ENCODE measurements around the gene ADH4. TPM values are rescaled to one million over a fixed set of nuclear protein-coding genes. Genes with fewer than 3 reads are reported as not detected.

Gene ADH4
- total and polyA plus RNA-seq, 9 of the 15 experiments (the other 6 are each of a cell fraction or from before 2014, with no cell fraction given): not detected

Other genes starting within 250 kb of the ADH4 start
- gene EIF4E, start 215.2 kb downstream of the ADH4 start, total RNA-seq (2014; rRNA removed): 149 and 178 TPM in 2 replicates
- 305 and 329 TPM in 2 replicates for gene EIF4E, start 215.2 kb downstream of the ADH4 start, total RNA-seq (2014; rRNA removed; fragmentation: Illumina TruSeq; extraction: Trizol)
- 334 and 370 TPM in 2 replicates for gene EIF4E, start 215.2 kb downstream of the ADH4 start, total RNA-seq (2015; rRNA removed; fragmentation: Illumina TruSeq; extraction: Trizol)
- gene EIF4E, start 215.2 kb downstream of the ADH4 start, total RNA-seq (2021): 165 and 167 TPM in 2 replicates
- 108 and 179 TPM in 2 replicates for gene EIF4E, start 215.2 kb downstream of the ADH4 start, polyA plus RNA-seq (2011; rRNA removed)
- 177 and 187 TPM in 2 replicates for gene EIF4E, start 215.2 kb downstream of the ADH4 start, polyA plus RNA-seq (2014; fragmentation: Illumina TruSeq; extraction: Trizol)
- gene EIF4E, start 215.2 kb downstream of the ADH4 start, polyA plus RNA-seq (2014; fragmentation: Nextera tagmentation; extraction: Ambion mirVana): 100 to 1,000 TPM; 349 to 489 TPM
- gene EIF4E, start 215.2 kb downstream of the ADH4 start, polyA plus RNA-seq (2014; rRNA removed): 125 and 164 TPM in 2 replicates
- 46.5 and 57.8 TPM in 2 replicates for gene METAP1, start 148.6 kb downstream of the ADH4 start, total RNA-seq (2014; rRNA removed)
- 63.9 and 76.3 TPM in 2 replicates for gene METAP1, start 148.6 kb downstream of the ADH4 start, total RNA-seq (2014; rRNA removed; fragmentation: Illumina TruSeq; extraction: Trizol)
- 56.6 and 59.5 TPM in 2 replicates for gene METAP1, start 148.6 kb downstream of the ADH4 start, total RNA-seq (2015; rRNA removed; fragmentation: Illumina TruSeq; extraction: Trizol)
- gene METAP1, start 148.6 kb downstream of the ADH4 start, total RNA-seq (2021): 50.3 and 62.5 TPM in 2 replicates
- gene METAP1, start 148.6 kb downstream of the ADH4 start, polyA plus RNA-seq (2011; rRNA removed): 62.0 and 77.6 TPM in 2 replicates
- 66.8 and 77.2 TPM in 2 replicates for gene METAP1, start 148.6 kb downstream of the ADH4 start, polyA plus RNA-seq (2014; fragmentation: Illumina TruSeq; extraction: Trizol)
- 10 to 100 TPM; 31.4 to 48.0 TPM for gene METAP1, start 148.6 kb downstream of the ADH4 start, polyA plus RNA-seq (2014; fragmentation: Nextera tagmentation; extraction: Ambion mirVana)
- 54.1 and 57.1 TPM in 2 replicates for gene METAP1, start 148.6 kb downstream of the ADH4 start, polyA plus RNA-seq (2014; rRNA removed)
- gene ADH5, start 55.5 kb downstream of the ADH4 start, total RNA-seq (2014; rRNA removed): 115 and 127 TPM in 2 replicates
- 225 and 246 TPM in 2 replicates for gene ADH5, start 55.5 kb downstream of the ADH4 start, total RNA-seq (2014; rRNA removed; fragmentation: Illumina TruSeq; extraction: Trizol)
- 167 and 169 TPM in 2 replicates for gene ADH5, start 55.5 kb downstream of the ADH4 start, total RNA-seq (2015; rRNA removed; fragmentation: Illumina TruSeq; extraction: Trizol)
- gene ADH5, start 55.5 kb downstream of the ADH4 start, total RNA-seq (2021): 200 and 205 TPM in 2 replicates
- 259 and 310 TPM in 2 replicates for gene ADH5, start 55.5 kb downstream of the ADH4 start, polyA plus RNA-seq (2011; rRNA removed)
- 163 and 179 TPM in 2 replicates for gene ADH5, start 55.5 kb downstream of the ADH4 start, polyA plus RNA-seq (2014; fragmentation: Illumina TruSeq; extraction: Trizol)
- 100 to 1,000 TPM; 227 to 295 TPM for gene ADH5, start 55.5 kb downstream of the ADH4 start, polyA plus RNA-seq (2014; fragmentation: Nextera tagmentation; extraction: Ambion mirVana)
- gene ADH5, start 55.5 kb downstream of the ADH4 start, polyA plus RNA-seq (2014; rRNA removed): 192 and 195 TPM in 2 replicates
- gene ADH6, start 74.9 kb upstream of the ADH4 start, total RNA-seq (2014; rRNA removed): not detected in 2 replicates
- gene ADH6, start 74.9 kb upstream of the ADH4 start, total RNA-seq (2014; rRNA removed; fragmentation: Illumina TruSeq; extraction: Trizol): not detected in 2 replicates
- gene ADH6, start 74.9 kb upstream of the ADH4 start, total RNA-seq (2015; rRNA removed; fragmentation: Illumina TruSeq; extraction: Trizol): not detected in 2 replicates
- gene ADH6, start 74.9 kb upstream of the ADH4 start, total RNA-seq (2021): not detected in 2 replicates
- not detected in 2 replicates for gene ADH6, start 74.9 kb upstream of the ADH4 start, polyA plus RNA-seq (2011; rRNA removed)
- not detected in 2 replicates for gene ADH6, start 74.9 kb upstream of the ADH4 start, polyA plus RNA-seq (2014; fragmentation: Illumina TruSeq; extraction: Trizol)
- gene ADH6, start 74.9 kb upstream of the ADH4 start, polyA plus RNA-seq (2014; fragmentation: Nextera tagmentation; extraction: Ambion mirVana): under 1 TPM in 1 of 2 experiments, not detected in 1; 0.13 TPM
- not detected in 2 replicates for gene ADH6, start 74.9 kb upstream of the ADH4 start, polyA plus RNA-seq (2014; rRNA removed)
- gene ADH1A, start 146.7 kb upstream of the ADH4 start, total RNA-seq (2014; rRNA removed): not detected in 2 replicates
- not detected in 2 replicates for gene ADH1A, start 146.7 kb upstream of the ADH4 start, total RNA-seq (2014; rRNA removed; fragmentation: Illumina TruSeq; extraction: Trizol)
- gene ADH1A, start 146.7 kb upstream of the ADH4 start, total RNA-seq (2015; rRNA removed; fragmentation: Illumina TruSeq; extraction: Trizol): not detected in 2 replicates
- gene ADH1A, start 146.7 kb upstream of the ADH4 start, total RNA-seq (2021): not detected in 2 replicates
- gene ADH1A, start 146.7 kb upstream of the ADH4 start, polyA plus RNA-seq (2011; rRNA removed): not detected in 2 replicates
- not detected in 2 replicates for gene ADH1A, start 146.7 kb upstream of the ADH4 start, polyA plus RNA-seq (2014; fragmentation: Illumina TruSeq; extraction: Trizol)
- gene ADH1A, start 146.7 kb upstream of the ADH4 start, polyA plus RNA-seq (2014; fragmentation: Nextera tagmentation; extraction: Ambion mirVana): not detected
- not detected in 2 replicates for gene ADH1A, start 146.7 kb upstream of the ADH4 start, polyA plus RNA-seq (2014; rRNA removed)
- not detected in 2 replicates for gene ADH1B, start 177.1 kb upstream of the ADH4 start, total RNA-seq (2014; rRNA removed)
- gene ADH1B, start 177.1 kb upstream of the ADH4 start, total RNA-seq (2014; rRNA removed; fragmentation: Illumina TruSeq; extraction: Trizol): not detected in 2 replicates
- gene ADH1B, start 177.1 kb upstream of the ADH4 start, total RNA-seq (2015; rRNA removed; fragmentation: Illumina TruSeq; extraction: Trizol): not detected in 2 replicates
- gene ADH1B, start 177.1 kb upstream of the ADH4 start, total RNA-seq (2021): 0.71 and 1.0 TPM in 2 replicates
- not detected in 2 replicates for gene ADH1B, start 177.1 kb upstream of the ADH4 start, polyA plus RNA-seq (2011; rRNA removed)
- not detected in 2 replicates for gene ADH1B, start 177.1 kb upstream of the ADH4 start, polyA plus RNA-seq (2014; fragmentation: Illumina TruSeq; extraction: Trizol)
- gene ADH1B, start 177.1 kb upstream of the ADH4 start, polyA plus RNA-seq (2014; fragmentation: Nextera tagmentation; extraction: Ambion mirVana): not detected
- not detected in 2 replicates for gene ADH1B, start 177.1 kb upstream of the ADH4 start, polyA plus RNA-seq (2014; rRNA removed)
- gene ADH1C, start 208.4 kb upstream of the ADH4 start, total RNA-seq (2014; rRNA removed): not detected in 2 replicates
- not detected in 2 replicates for gene ADH1C, start 208.4 kb upstream of the ADH4 start, total RNA-seq (2014; rRNA removed; fragmentation: Illumina TruSeq; extraction: Trizol)
- not detected in 2 replicates for gene ADH1C, start 208.4 kb upstream of the ADH4 start, total RNA-seq (2015; rRNA removed; fragmentation: Illumina TruSeq; extraction: Trizol)
- gene ADH1C, start 208.4 kb upstream of the ADH4 start, total RNA-seq (2021): 0.34 and 0.40 TPM in 2 replicates
- gene ADH1C, start 208.4 kb upstream of the ADH4 start, polyA plus RNA-seq (2011; rRNA removed): not detected in 2 replicates
- gene ADH1C, start 208.4 kb upstream of the ADH4 start, polyA plus RNA-seq (2014; fragmentation: Illumina TruSeq; extraction: Trizol): not detected in 2 replicates
- gene ADH1C, start 208.4 kb upstream of the ADH4 start, polyA plus RNA-seq (2014; fragmentation: Nextera tagmentation; extraction: Ambion mirVana): not detected
- gene ADH1C, start 208.4 kb upstream of the ADH4 start, polyA plus RNA-seq (2014; rRNA removed): not detected in 2 replicates

Measured in K562 (cell line).